Gastrocnemius medialis (tissue), 4 donors: ENCODE data around the gene ING1. TPM values are rescaled to one million over a fixed set of nuclear protein-coding genes. Genes with fewer than 3 reads are reported as not detected.
"Not testable (repeated sequence)": the region's sequence is repeated elsewhere in the genome, so short reads cannot be mapped to it uniquely, and the experiment has no call there.

Experiments
- ATAC-seq, 2 donors: fragments of 150-250 bp; one replicate each; pipeline ENCODE4 v1.9.1; 2016
- DNase-seq, 2 donors: peaks; one replicate each; pipeline ENCODE4 v3.0.0-alpha.2; 2019
- H3K27ac ChIP-seq, 4 donors: fragments of 200-600 bp; sonication (generic); 1 replicate in 1 of 4; 2 replicates in 3 of 4; pipeline ENCODE4 v1.5.1; 2016 to 2018; ENCODE audit warnings: mild to moderate bottlenecking in 2 of 4, moderate library complexity in 1 of 4
- H3K27me3 ChIP-seq, 3 donors: fragments of 200-600 bp; sonication (generic) in 2 of 3; 1 replicate in 1 of 3; 2 replicates in 2 of 3; pipeline versions ENCODE4 v1.5.1 to v1.6.0; 2016 to 2019; ENCODE audit warnings: mild to moderate bottlenecking in 1 of 3, moderate library complexity in 1 of 3
- H3K36me3 ChIP-seq, 2 donors: fragments of 200-600 bp; sonication (generic) in 1 of 2; one replicate each; pipeline ENCODE4 v1.5.1; 2017 to 2018
- H3K4me1 ChIP-seq, 2 donors: fragments of 200-600 bp; sonication (generic) in 1 of 2; one replicate each; pipeline ENCODE4 v1.5.1; 2016 to 2017; ENCODE audit warnings: mild to moderate bottlenecking in 2 of 2
- H3K4me3 ChIP-seq, 4 donors: fragments of 200-600 bp; sonication (generic) in 3 of 4; 1 replicate in 1 of 4; 2 replicates in 3 of 4; pipeline ENCODE4 v1.5.1; 2016 to 2019; ENCODE audit warnings: mild to moderate bottlenecking in 2 of 4
- H3K9me3 ChIP-seq, 3 donors: fragments of 200-600 bp; sonication (generic) in 2 of 3; 1 replicate in 1 of 3; 2 replicates in 2 of 3; pipeline ENCODE4 v1.5.1; 2016 to 2019
- CTCF ChIP-seq, 5 experiments: fragments of 450-650 bp in 3 of 5; fragments of 200-600 bp in 2 of 5; sonication (generic) in 2 of 5; IDR thresholded peaks in 4 of 5; conservative IDR thresholded peaks in 1 of 5; 1 replicate in 4 of 5; 2 replicates in 1 of 5; pipeline ENCODE4 v1.5.1; 2016 to 2019; ENCODE audit warnings: antibody characterized with exemption in 5 of 5, mild to moderate bottlenecking in 3 of 5, moderate library complexity in 3 of 5
- POLR2A ChIP-seq, 2 donors: fragments of 450-650 bp; IDR thresholded peaks; one replicate each; pipeline ENCODE4 v1.6.1; 2017; ENCODE audit warnings: antibody characterized with exemption in 2 of 2, mild to moderate bottlenecking in 2 of 2, moderate library complexity in 2 of 2
- in situ Hi-C, 4 donors: fragments of 200-750 bp; cut with MboI; loops; one replicate each; pipeline versions ENCODE4 v1.15.0 to v1.8.0; 2017; ENCODE audit warnings: low sequenced_read_pairs in 4 of 4
- intact Hi-C: fragments of 100-400 bp; cut with DNase I; formaldehyde crosslinking; loops from one replicate; pipeline ENCODE4 v1.15.1; 2023; ENCODE audit warnings: low total_unique reads
- total RNA-seq, 4 donors: library from RNA; depleted of rRNA; stranded (reverse); fragments of >200 nt; gene quantifications; one replicate each; pipeline versions ENCODE4 v1.1.0 to v1.2.3, GENCODE V29; 2016

Gene ING1
- total RNA-seq, 4 donors from 2014 or later, result 5.9 to 18.2 (median 13.5) TPM

- in situ Hi-C loops (loop anchor here in 1 of 4 donors (25.0 kb wide), 1 partner anchor 123 kb away; no protein-coding TSS in a partner anchor), intact Hi-C loops (no loop called here)
- DNase-seq (no peak), ATAC-seq (no peak)
- Histone ChIP-seq H3K4me1 (peaks cover 0 to 9% of the 10 kb centered on the region in 2 donors), H3K9me3 (no peaks in the 10 kb centered on the region), H3K27me3 (no peaks in the 10 kb centered on the region), H3K36me3 (peaks cover 0 to 26% of the 10 kb centered on the region in 2 donors), H3K4me3 (no peak overlapping the region), H3K27ac (no peak overlapping the region)
- no peak for TF ChIP-seq POLR2A (IDR thresholded peaks at IDR 0.05)
- TF ChIP-seq CTCF (IDR thresholded peaks at IDR 0.05 in 4 of 5, conservative IDR thresholded peaks at IDR 0.05 in 1 of 5), result no peak
Measured at GRCh38 chr13:110689041-110689440, 24.5 kb upstream of the ING1 start.

GRCh38 chr13:110689711-110690110, 23.8 kb upstream of the ING1 start:
- ATAC-seq, result no peak
- Histone ChIP-seq H3K27ac (no peak overlapping the region), H3K4me3 (no peak overlapping the region), H3K27me3 (no peaks in the 10 kb centered on the region), H3K36me3 (peaks cover 0 to 32% of the 10 kb centered on the region in 2 donors), H3K9me3 (no peaks in the 10 kb centered on the region), H3K4me1 (peaks cover 0 to 9% of the 10 kb centered on the region in 2 donors)
- intact Hi-C loops, result no loop called here
- TF ChIP-seq CTCF (IDR thresholded peaks at IDR 0.05 in 4 of 5, conservative IDR thresholded peaks at IDR 0.05 in 1 of 5), result no peak
- no peak for TF ChIP-seq POLR2A (IDR thresholded peaks at IDR 0.05)
- DNase-seq, result no peak
- in situ Hi-C loops, result loop anchor here in 1 of 4 donors (25.0 kb wide), 1 partner anchor 123 kb away; no protein-coding TSS in a partner anchor

- peaks cover 0 to 30% of the 10 kb centered on the region in 2 donors for H3K36me3 ChIP-seq
- in situ Hi-C loops, result loop anchor here in 1 of 4 donors (25.0 kb wide), 1 partner anchor 122 kb away; no protein-coding TSS in a partner anchor
- no peaks in the 10 kb centered on the region for H3K9me3 ChIP-seq
- no peak for TF ChIP-seq CTCF (IDR thresholded peaks at IDR 0.05 in 4 of 5, conservative IDR thresholded peaks at IDR 0.05 in 1 of 5)
- no peak for TF ChIP-seq POLR2A (IDR thresholded peaks at IDR 0.05)
- ATAC-seq (peak; percentile 84 to 98), DNase-seq (peak; percentile 57 to 85)
- peaks cover 0 to 9% of the 10 kb centered on the region in 2 donors for H3K4me1 ChIP-seq
- H3K27me3 ChIP-seq, result no peaks in the 10 kb centered on the region
- intact Hi-C loops, result no loop called here
- no peak overlapping the region for H3K4me3 ChIP-seq
- peak overlapping the region in 3 of 4 donors; percentile 5 to 62 (median 17) for H3K27ac ChIP-seq
Measured at GRCh38 chr13:110690516-110690915, 23.0 kb upstream of the ING1 start.

DNA sequence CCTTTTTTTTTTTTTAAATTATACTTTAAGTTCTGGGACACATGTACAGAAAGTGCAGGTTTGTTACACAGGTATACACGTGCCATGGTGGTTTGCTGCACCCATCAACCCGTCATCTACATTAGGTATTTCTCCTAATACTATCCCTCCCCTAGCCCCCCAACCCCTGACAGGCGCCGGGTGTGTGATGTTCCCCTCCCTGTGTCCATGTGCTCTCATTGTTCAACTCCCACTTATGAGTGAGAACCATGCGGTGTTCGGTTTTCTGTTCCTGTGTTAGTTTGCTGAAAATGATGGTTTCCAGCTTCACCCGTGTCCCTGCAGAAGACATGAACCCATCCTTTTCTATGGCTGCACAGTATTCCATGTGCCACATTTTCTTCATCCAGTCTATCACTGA, 17.7 kb upstream of the ING1 start:
- peaks cover 8 to 12% of the 10 kb centered on the region in 2 donors for H3K4me1 ChIP-seq
- H3K4me3 ChIP-seq, DNase-seq, H3K27ac ChIP-seq, H3K27me3 ChIP-seq, intact Hi-C loops, ATAC-seq, H3K9me3 ChIP-seq: not testable (repeated sequence)
- in situ Hi-C loops, result loop anchor here in 1 of 4 donors (25.0 kb wide), 1 partner anchor 117 kb away; no protein-coding TSS in a partner anchor
- peaks cover 0 to 52% of the 10 kb centered on the region in 2 donors for H3K36me3 ChIP-seq

DNA sequence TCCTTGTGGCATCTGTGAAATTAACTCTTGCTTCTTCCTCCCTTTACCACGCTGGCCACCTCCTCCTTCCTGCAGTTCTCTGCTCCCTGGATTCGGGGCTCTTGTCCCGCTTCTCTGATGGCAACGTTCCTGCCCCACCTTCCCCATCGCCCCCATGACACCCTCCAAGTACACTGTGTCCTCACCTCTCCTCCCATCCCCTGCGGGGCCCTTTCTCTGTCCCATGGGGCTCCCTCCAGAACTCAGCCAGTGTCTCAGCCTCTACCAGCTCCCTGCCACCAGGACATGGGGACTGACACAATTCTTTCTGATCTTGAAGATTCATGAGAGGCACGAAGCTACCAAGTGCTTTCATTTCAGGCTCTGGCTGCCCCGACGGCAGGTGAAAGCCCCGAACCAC, 16.7 kb upstream of the ING1 start:
- no peak for DNase-seq
- TF ChIP-seq CTCF (IDR thresholded peaks at IDR 0.05 in 4 of 5, conservative IDR thresholded peaks at IDR 0.05 in 1 of 5) (no peak), POLR2A (IDR thresholded peaks at IDR 0.05) (no peak)
- Histone ChIP-seq H3K4me1 (peaks cover 14 to 19% of the 10 kb centered on the region in 2 donors), H3K27ac (no peak overlapping the region), H3K36me3 (peaks cover 0 to 56% of the 10 kb centered on the region in 2 donors), H3K27me3 (no peaks in the 10 kb centered on the region), H3K4me3 (no peak overlapping the region), H3K9me3 (no peaks in the 10 kb centered on the region)
- intact Hi-C loops (no loop called here), in situ Hi-C loops (loop anchor here in 1 of 4 donors (25.0 kb wide), 1 partner anchor 116 kb away; no protein-coding TSS in a partner anchor)
- no peak for ATAC-seq
